ENCODE measurements around the gene DCAF6.

GRCh38 chr1:168035345-168035744 is 98.9 kb downstream of the DCAF6 start:
- no peak for TF ChIP-seq CTCF (conservative IDR thresholded peaks at IDR 0.05; ENCODE audit: low read length)
- no peak for TF ChIP-seq EZH2phosphoT487 (IDR thresholded peaks at IDR 0.05; ENCODE audit: borderline replicate concordance, low read depth, low read length)
